Mesenchymal stem cell (in vitro differentiated cells and primary cell): ENCODE data around the gene TJP1.

Source experiments
- DNase-seq: peaks from one replicate; pipeline ENCODE4 v3.0.0-alpha.2; 2013
- H2AFZ ChIP-seq: one replicate; pipeline ENCODE4 v1.6.1; 2013; ENCODE audit warnings: low read depth, mild to moderate bottlenecking, control low read depth, inconsistent platforms, low read length, moderate library complexity
- H2AK5ac ChIP-seq: 2 replicates; pipeline ENCODE4 v1.6.1; 2013; ENCODE audit warnings: low read length, moderate library complexity, mild to moderate bottlenecking, inconsistent platforms; ENCODE audit not compliant: severe bottlenecking
- H2BK120ac ChIP-seq: one replicate; pipeline ENCODE4 v1.6.1; 2013; ENCODE audit warnings: low read depth, mild to moderate bottlenecking, inconsistent platforms, low read length, moderate library complexity
- H2BK12ac ChIP-seq, 2 experiments: one replicate each; pipeline ENCODE4 v1.6.1; 2013; ENCODE audit warnings: inconsistent platforms in 2 of 2, low read length in 2 of 2, mild to moderate bottlenecking in 2 of 2, moderate library complexity in 2 of 2, control low read depth in 1 of 2
- H2BK15ac ChIP-seq: one replicate; pipeline ENCODE4 v1.6.1; 2013; ENCODE audit warnings: mild to moderate bottlenecking, low read depth, inconsistent platforms; ENCODE audit not compliant: poor library complexity, severe bottlenecking
- H2BK5ac ChIP-seq: 2 replicates; pipeline ENCODE4 v1.6.1; 2013; ENCODE audit warnings: low read depth, mild to moderate bottlenecking, low read length, control low read depth, inconsistent platforms; ENCODE audit not compliant: poor library complexity, severe bottlenecking
- H3K14ac ChIP-seq, 2 experiments: one replicate each; pipeline ENCODE4 v1.6.1; 2013; ENCODE audit warnings: inconsistent platforms in 2 of 2, low read length in 2 of 2, control low read depth in 1 of 2, mild to moderate bottlenecking in 1 of 2, moderate library complexity in 1 of 2
- H3K18ac ChIP-seq, 2 experiments: one replicate each; pipeline ENCODE4 v1.6.1; 2013; ENCODE audit warnings: inconsistent platforms in 2 of 2, low read length in 2 of 2, control low read depth in 1 of 2, low read depth in 1 of 2, mild to moderate bottlenecking in 1 of 2
- H3K23ac ChIP-seq, 2 experiments: one replicate each; pipeline ENCODE4 v1.6.1; 2013; ENCODE audit warnings: inconsistent platforms in 2 of 2, low read length in 2 of 2, mild to moderate bottlenecking in 2 of 2, moderate library complexity in 2 of 2, control low read depth in 1 of 2
- H3K27ac ChIP-seq: 2 replicates; pipeline ENCODE4 v1.5.1; 2013; ENCODE audit warnings: mild to moderate bottlenecking, moderate library complexity, low read length, control low read depth, inconsistent platforms; ENCODE audit not compliant: poor library complexity, severe bottlenecking
- H3K27me3 ChIP-seq, 2 experiments: 2 replicates each; pipeline versions ENCODE4 v1.6.1 to v1.7.0; 2013; ENCODE audit warnings: low read length in 2 of 2, mild to moderate bottlenecking in 2 of 2, moderate library complexity in 2 of 2, control low read depth in 1 of 2, inconsistent platforms in 1 of 2; ENCODE audit not compliant: control insufficient read depth in 1 of 2, insufficient read depth in 1 of 2
- H3K36me3 ChIP-seq, 2 experiments: 2 replicates each; pipeline versions ENCODE4 v1.6.1 to v1.7.0; 2013; ENCODE audit warnings: low read length in 2 of 2, control low read depth in 1 of 2, inconsistent platforms in 1 of 2, low read depth in 1 of 2, mild to moderate bottlenecking in 1 of 2; ENCODE audit not compliant: insufficient read depth in 2 of 2, control insufficient read depth in 1 of 2
- H3K4ac ChIP-seq, 2 experiments: one replicate each; pipeline ENCODE4 v1.6.1; 2013; ENCODE audit warnings: inconsistent platforms in 2 of 2, low read length in 2 of 2, mild to moderate bottlenecking in 2 of 2, moderate library complexity in 2 of 2, control low read depth in 1 of 2, low read depth in 1 of 2
- H3K4me1 ChIP-seq: 2 replicates; pipeline ENCODE4 v1.6.1; 2013; ENCODE audit warnings: low read depth, low read length, control low read depth; ENCODE audit not compliant: control insufficient read depth, insufficient read depth
- H3K4me2 ChIP-seq: 2 replicates; pipeline ENCODE4 v1.6.1; 2013; ENCODE audit warnings: low read length, mild to moderate bottlenecking, inconsistent platforms; ENCODE audit not compliant: poor library complexity, severe bottlenecking
- H3K4me3 ChIP-seq, 2 experiments: 2 replicates each; pipeline versions ENCODE4 v1.5.1 to v1.7.0; 2013; ENCODE audit warnings: low read length in 2 of 2, mild to moderate bottlenecking in 2 of 2, control low read depth in 1 of 2, low read depth in 1 of 2; ENCODE audit not compliant: insufficient read depth in 1 of 2
- H3K79me1 ChIP-seq: replicated peaks from 2 replicates; pipeline ENCODE4 v1.6.1; 2013; ENCODE audit warnings: mild to moderate bottlenecking, control low read depth, low read length, inconsistent platforms; ENCODE audit not compliant: poor library complexity, severe bottlenecking
- H3K9ac ChIP-seq: 2 replicates; pipeline ENCODE4 v1.7.0; 2013; ENCODE audit warnings: mild to moderate bottlenecking, low read length, moderate library complexity
- H3K9me3 ChIP-seq: 2 replicates; pipeline ENCODE4 v1.7.0; 2013; ENCODE audit warnings: mild to moderate bottlenecking, low read length; ENCODE audit not compliant: control insufficient read depth
- H4K8ac ChIP-seq: one replicate; pipeline ENCODE4 v1.6.1; 2013; ENCODE audit warnings: inconsistent platforms, mild to moderate bottlenecking, low read length, moderate library complexity
- H4K91ac ChIP-seq: one replicate; pipeline ENCODE4 v1.6.1; 2013; ENCODE audit warnings: mild to moderate bottlenecking, low read length, inconsistent platforms
- WGBS: methylation state at CpG from one replicate; pipeline ENCODE4 v1.1.7; 2013; ENCODE audit warnings: mixed read lengths; 5-methylcytosine and 5-hydroxymethylcytosine counted together

TJP1 gene

DNA sequence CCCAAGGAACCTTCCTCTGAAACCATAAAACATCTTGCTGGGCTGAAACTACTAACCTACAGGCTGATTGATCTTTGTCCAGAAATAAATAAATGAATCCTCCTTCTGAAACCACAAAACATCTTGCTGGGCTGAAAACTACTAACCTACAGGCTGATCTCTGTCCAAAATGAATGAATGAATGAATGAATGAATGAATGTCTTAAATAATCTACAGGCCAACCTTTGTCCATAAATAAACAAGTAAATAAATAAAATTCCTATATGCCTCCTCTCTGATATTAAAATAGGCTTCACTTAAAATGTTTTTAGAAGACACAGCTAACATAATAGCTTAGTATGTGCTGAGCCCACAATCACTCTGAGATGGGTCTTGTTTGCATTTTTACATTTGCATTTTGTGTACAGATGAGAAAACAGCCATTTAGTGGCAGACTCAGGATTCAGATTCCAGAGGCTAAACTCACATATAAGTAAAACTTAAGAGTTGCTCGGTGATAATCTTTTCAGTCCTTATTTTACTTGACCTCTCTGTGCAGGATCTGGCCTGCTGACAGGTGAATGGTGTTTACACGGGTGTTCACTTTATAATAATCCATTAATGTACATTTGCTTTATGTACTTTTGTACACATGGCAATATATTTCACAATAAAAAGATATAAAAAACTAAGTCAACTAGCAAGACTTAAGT is 10.4 kb downstream of the TJP1 start:
- Histone ChIP-seq H3K18ac (no peak overlapping the region), H3K4me1 (peaks cover 3% of the 10 kb centered on the region), H3K4me3 (no peak overlapping the region), H3K4ac (no peak overlapping the region), H3K79me1 (peaks cover 2% of the 10 kb centered on the region), H3K9ac (no peak overlapping the region), H3K14ac (no peak overlapping the region), H2BK5ac (no peak overlapping the region), H3K36me3 (no peaks in the 10 kb centered on the region), H2AK5ac (no peak overlapping the region), H2BK120ac (no peak overlapping the region), H2BK12ac (no peak overlapping the region), H2BK15ac (no peak overlapping the region), H3K27ac (no peak overlapping the region), H2AFZ (no peak overlapping the region), H3K23ac (no peak overlapping the region), H4K91ac (no peak overlapping the region), H3K4me2 (no peak overlapping the region), H4K8ac (no peak overlapping the region), H3K27me3 (no peaks in the 10 kb centered on the region), H3K9me3 (no peaks in the 10 kb centered on the region)
- WGBS, result 100% methylated on average over 1 of the region's 2 CpGs
- DNase-seq, result no peak

DNA sequence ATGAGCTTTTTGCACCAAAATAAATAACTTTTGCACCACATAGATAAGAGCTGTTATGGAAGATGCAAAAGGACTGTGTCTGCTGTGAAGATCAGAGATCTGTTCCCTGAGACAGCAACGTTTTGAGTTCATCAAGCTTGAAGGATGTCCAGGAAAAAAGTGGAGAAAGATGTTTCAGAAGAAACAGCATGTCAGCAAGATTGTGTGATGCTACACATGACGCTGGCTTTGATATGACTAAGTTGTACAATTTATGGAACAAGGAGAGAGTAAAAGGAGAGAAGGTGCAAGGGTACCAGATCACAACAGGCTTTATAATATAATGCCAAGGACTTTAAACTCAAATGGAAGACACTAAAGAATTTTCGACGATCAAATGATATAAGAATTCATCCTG is 16.6 kb downstream of the TJP1 start:
- no peak overlapping the region for H4K91ac ChIP-seq
- 86% methylated on average over 4 of the region's 4 CpGs for WGBS

DNA sequence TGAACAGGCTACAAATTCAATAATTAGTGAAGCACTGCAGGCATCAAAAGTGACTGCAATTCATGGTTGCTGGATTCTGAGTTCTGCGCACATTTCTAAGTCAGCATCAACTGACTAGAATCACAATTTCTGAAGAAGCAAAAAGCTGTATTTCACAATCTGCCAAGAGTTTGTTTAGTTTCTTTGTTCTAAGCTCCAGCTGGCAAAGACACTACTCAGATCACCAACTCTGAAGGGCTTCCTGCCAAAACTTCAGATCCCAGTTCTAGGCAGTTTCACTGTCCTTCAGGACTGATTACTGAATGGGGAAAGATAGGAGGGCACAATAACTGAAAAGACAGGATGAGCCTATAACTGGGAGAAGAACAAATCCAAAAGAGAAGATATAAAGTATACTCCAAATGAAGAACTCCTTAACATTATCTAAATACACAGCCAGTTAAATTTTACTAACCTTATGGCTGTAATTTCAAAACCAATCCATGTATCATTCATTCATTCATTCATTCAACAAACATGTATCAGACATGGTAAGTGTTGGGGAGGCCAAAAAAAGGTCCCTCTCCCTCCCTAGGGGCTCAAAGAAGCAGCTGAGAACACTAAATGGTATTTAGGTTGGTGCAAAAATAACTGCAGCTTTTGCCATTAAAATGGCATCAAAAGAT is 17.1 kb downstream of the TJP1 start:
- no peaks in the 10 kb centered on the region for H3K4me1 ChIP-seq
- 88% methylated on average over 1 of the region's 1 CpG for WGBS
- DNase-seq, result peak; percentile 71
- no peak overlapping the region for H4K91ac ChIP-seq
- no peak overlapping the region for H3K4me2 ChIP-seq
- no peak overlapping the region for H2BK12ac ChIP-seq
- no peak overlapping the region for H3K27ac ChIP-seq
- H3K14ac ChIP-seq, result no peak overlapping the region
- no peak overlapping the region for H3K18ac ChIP-seq
- H3K4me3 ChIP-seq, result no peak overlapping the region
- H3K9me3 ChIP-seq, result no peaks in the 10 kb centered on the region
- H3K4ac ChIP-seq, result no peak overlapping the region
- no peak overlapping the region for H3K23ac ChIP-seq
- H3K36me3 ChIP-seq, result no peaks in the 10 kb centered on the region
- no peak overlapping the region for H4K8ac ChIP-seq
- no peak overlapping the region for H2AK5ac ChIP-seq
- peaks cover 2% of the 10 kb centered on the region for H3K79me1 ChIP-seq
- H2BK5ac ChIP-seq, result no peak overlapping the region
- no peak overlapping the region for H2BK120ac ChIP-seq
- peak overlapping the region; percentile 45 for H3K9ac ChIP-seq
- no peaks in the 10 kb centered on the region for H3K27me3 ChIP-seq
- no peak overlapping the region for H2BK15ac ChIP-seq
- H2AFZ ChIP-seq, result no peak overlapping the region

More for the DNA sequence above, 16.6 kb downstream of the TJP1 start:
- Histone ChIP-seq H3K4me1 (no peaks in the 10 kb centered on the region), H4K8ac (no peak overlapping the region), H2BK5ac (no peak overlapping the region), H3K9me3 (no peaks in the 10 kb centered on the region), H3K27me3 (no peaks in the 10 kb centered on the region), H3K18ac (no peak overlapping the region), H2AK5ac (no peak overlapping the region), H3K14ac (no peak overlapping the region), H2AFZ (no peak overlapping the region), H3K4me3 (no peak overlapping the region), H3K4me2 (no peak overlapping the region), H2BK12ac (no peak overlapping the region), H2BK120ac (no peak overlapping the region), H3K23ac (no peak overlapping the region), H3K79me1 (peaks cover 2% of the 10 kb centered on the region), H3K36me3 (no peaks in the 10 kb centered on the region), H2BK15ac (no peak overlapping the region), H3K9ac (no peak overlapping the region), H3K27ac (no peak overlapping the region), H3K4ac (no peak overlapping the region)
- no peak for DNase-seq

DNA sequence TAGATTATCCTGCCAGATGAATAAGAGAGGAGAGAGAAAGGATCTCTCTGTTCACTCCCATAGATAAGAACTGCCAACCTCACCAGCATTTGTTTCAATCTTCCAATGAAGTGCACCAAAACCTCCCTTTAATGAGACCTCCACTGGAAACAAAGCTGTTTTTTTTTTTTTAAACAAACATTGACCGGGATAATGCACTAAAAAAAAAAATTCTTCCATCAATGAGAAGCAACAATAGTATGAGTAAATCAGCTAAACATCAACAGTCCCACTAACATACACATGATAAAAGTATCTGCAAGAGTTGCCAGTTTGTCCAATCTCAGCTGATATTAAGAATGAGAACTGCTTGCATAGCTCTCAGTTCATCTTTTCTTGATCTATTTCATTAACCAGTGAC is 19.9 kb downstream of the TJP1 start:
- Histone ChIP-seq H3K14ac (no peak overlapping the region), H3K4me2 (no peak overlapping the region), H3K4me3 (no peak overlapping the region), H3K4me1 (no peaks in the 10 kb centered on the region), H2BK15ac (no peak overlapping the region), H2BK120ac (no peak overlapping the region), H2AFZ (no peak overlapping the region), H2AK5ac (no peak overlapping the region), H3K18ac (no peak overlapping the region), H2BK5ac (no peak overlapping the region), H4K8ac (no peak overlapping the region), H3K36me3 (peaks cover 0 to 17% of the 10 kb centered on the region in 2 experiments), H3K9ac (no peak overlapping the region), H3K27ac (no peak overlapping the region), H3K27me3 (no peaks in the 10 kb centered on the region), H3K4ac (no peak overlapping the region), H3K79me1 (no peaks in the 10 kb centered on the region), H3K23ac (no peak overlapping the region), H2BK12ac (no peak overlapping the region), H4K91ac (no peak overlapping the region), H3K9me3 (no peaks in the 10 kb centered on the region)
- WGBS, result 65% methylated on average over 1 of the region's 1 CpG
- DNase-seq, result no peak
